ENCODE measurements around the gene RORC.

The RORC gene

GRCh38 chr1:151801846-151802245 lies 29.8 kb downstream of the RORC start:
- H3K4me1 ChIP-seq (ENCODE audit: low read length) = no peaks in the 10 kb centered on the region
- no peaks in the 10 kb centered on the region for H3K9me2 ChIP-seq (replicated peaks; ENCODE audit: insufficient read depth, low read length)
- H3K36me3 ChIP-seq (replicated peaks; ENCODE audit: insufficient read depth, low read length) = no peaks in the 10 kb centered on the region
- H3K9me3 ChIP-seq (replicated peaks; ENCODE audit: insufficient read depth, low read length) = no peaks in the 10 kb centered on the region
- no peaks in the 10 kb centered on the region for H4K20me1 ChIP-seq (ENCODE audit: insufficient read depth, low read length)
- H3K4me2 ChIP-seq (ENCODE audit: low read depth, low read length) = no peak overlapping the region
- no peak overlapping the region for H3K9ac ChIP-seq (ENCODE audit: low read length)
- H3K27ac ChIP-seq (ENCODE audit: low read length) = no peak overlapping the region
- no peaks in the 10 kb centered on the region for H3F3A ChIP-seq (ENCODE audit: insufficient read depth, low read length)
- H3K27me3 ChIP-seq (replicated peaks; ENCODE audit: insufficient read depth, low read length) = no peaks in the 10 kb centered on the region; the same call in 1 of the 2 replicates
- TF ChIP-seq CTCF (IDR thresholded peaks at IDR 0.05; ENCODE audit: low read length) (no peak), EZH2 (optimal IDR thresholded peaks at IDR 0.05; ENCODE audit: low read depth, low read length) (no peak)
- H3K79me2 ChIP-seq (ENCODE audit: low read length) = no peaks in the 10 kb centered on the region
- DNase-seq = no peak
- no peak overlapping the region for H2AFZ ChIP-seq (ENCODE audit: low read length)
- H3K4me3 ChIP-seq (ENCODE audit: low read length) = no peak overlapping the region

- Histone ChIP-seq H3F3A (ENCODE audit: insufficient read depth, low read length) (no peaks in the 10 kb centered on the region), H3K9ac (ENCODE audit: low read length) (no peak overlapping the region), H3K9me2 (replicated peaks; ENCODE audit: insufficient read depth, low read length) (no peaks in the 10 kb centered on the region), H3K79me2 (ENCODE audit: low read length) (no peaks in the 10 kb centered on the region), H3K4me2 (ENCODE audit: low read depth, low read length) (no peak overlapping the region), H2AFZ (ENCODE audit: low read length) (no peak overlapping the region), H4K20me1 (ENCODE audit: insufficient read depth, low read length) (no peaks in the 10 kb centered on the region), H3K4me3 (ENCODE audit: low read length) (no peak overlapping the region), H3K4me1 (ENCODE audit: low read length) (no peaks in the 10 kb centered on the region), H3K27ac (ENCODE audit: low read length) (no peak overlapping the region), H3K27me3 (replicated peaks; ENCODE audit: insufficient read depth, low read length) (no peaks in the 10 kb centered on the region; the same call in 1 of the 2 replicates), H3K9me3 (replicated peaks; ENCODE audit: insufficient read depth, low read length) (no peaks in the 10 kb centered on the region), H3K36me3 (replicated peaks; ENCODE audit: insufficient read depth, low read length) (no peaks in the 10 kb centered on the region)
- no peak for DNase-seq
- no peak for TF ChIP-seq EZH2phosphoT487 (IDR thresholded peaks at IDR 0.05; ENCODE audit: low read length)
- TF ChIP-seq CTCF (IDR thresholded peaks at IDR 0.05; ENCODE audit: low read length) = no peak
- no peak for TF ChIP-seq EZH2 (optimal IDR thresholded peaks at IDR 0.05; ENCODE audit: low read depth, low read length)
Observed at GRCh38 chr1:151801310-151801820, 30.2 kb downstream of the RORC start.

GRCh38 chr1:151800830-151801229 lies 30.8 kb downstream of the RORC start:
- H3K27ac ChIP-seq (ENCODE audit: low read length) = no peak overlapping the region
- H3K4me3 ChIP-seq (ENCODE audit: low read length) = no peak overlapping the region
- H4K20me1 ChIP-seq (ENCODE audit: insufficient read depth, low read length) = no peaks in the 10 kb centered on the region
- TF ChIP-seq CTCF (IDR thresholded peaks at IDR 0.05; ENCODE audit: low read length) = no peak
- no peak for TF ChIP-seq EZH2phosphoT487 (IDR thresholded peaks at IDR 0.05; ENCODE audit: low read length)
- no peak for TF ChIP-seq EZH2 (optimal IDR thresholded peaks at IDR 0.05; ENCODE audit: low read depth, low read length)
- no peaks in the 10 kb centered on the region for H3K4me1 ChIP-seq (ENCODE audit: low read length)
- DNase-seq = no peak
- no peak overlapping the region for H2AFZ ChIP-seq (ENCODE audit: low read length)
- H3K79me2 ChIP-seq (ENCODE audit: low read length) = no peaks in the 10 kb centered on the region
- no peak overlapping the region for H3K4me2 ChIP-seq (ENCODE audit: low read depth, low read length)
- no peak overlapping the region for H3K9ac ChIP-seq (ENCODE audit: low read length)
- no peaks in the 10 kb centered on the region; the same call in 1 of the 2 replicates for H3K27me3 ChIP-seq (replicated peaks; ENCODE audit: insufficient read depth, low read length)
- H3F3A ChIP-seq (ENCODE audit: insufficient read depth, low read length) = no peaks in the 10 kb centered on the region
- H3K9me2 ChIP-seq (replicated peaks; ENCODE audit: insufficient read depth, low read length) = no peaks in the 10 kb centered on the region
- no peaks in the 10 kb centered on the region for H3K36me3 ChIP-seq (replicated peaks; ENCODE audit: insufficient read depth, low read length)
- H3K9me3 ChIP-seq (replicated peaks; ENCODE audit: insufficient read depth, low read length) = no peaks in the 10 kb centered on the region

Data from MM.1S (cell line).